GM23338 (cell line): ENCODE data around the gene FGFR3. TPM values are rescaled to one million over a fixed set of nuclear protein-coding genes. Genes with fewer than 3 reads are reported as not detected.

ENCODE experiments used
- CREB1 ChIP-seq: fragments of 250-450 bp; sonication (Bioruptor Pico); IDR thresholded peaks from 2 replicates; pipeline ENCODE4 v1.5.0; 2020; ENCODE audit warnings: low read depth, mild to moderate bottlenecking, moderate library complexity
- EZH2 ChIP-seq: fragments of 200-600 bp; sonication (generic); IDR thresholded peaks from one replicate; pipeline ENCODE4 v1.8.0; 2017; ENCODE audit warnings: antibody characterized with exemption, mild to moderate bottlenecking, low read depth; ENCODE audit not compliant: unreplicated experiment
- EZH2phosphoT487 ChIP-seq: fragments of 200-600 bp; sonication (generic); IDR thresholded peaks from one replicate; pipeline ENCODE4 v1.8.1; 2018; ENCODE audit warnings: antibody characterized with exemption; ENCODE audit not compliant: unreplicated experiment
- JUNB ChIP-seq: IDR thresholded peaks from one replicate; pipeline ENCODE4 v1.6.1; 2016; ENCODE audit warnings: antibody characterized with exemption; ENCODE audit not compliant: unreplicated experiment
- NANOG ChIP-seq: IDR thresholded peaks from 2 replicates; pipeline ENCODE4 v1.6.1; 2016; ENCODE audit warnings: antibody characterized with exemption, borderline replicate concordance
- STAT1 ChIP-seq: IDR thresholded peaks from one replicate; pipeline ENCODE4 v1.6.1; 2016; ENCODE audit warnings: antibody characterized with exemption; ENCODE audit not compliant: unreplicated experiment
- ZNF114 ChIP-seq: fragments of 250-450 bp; sonication (Bioruptor Pico); IDR thresholded peaks from 2 replicates; pipeline ENCODE4 v1.5.0; 2020; ENCODE audit warnings: mild to moderate bottlenecking, moderate library complexity
- ZNF331 ChIP-seq: fragments of 250-450 bp; sonication (Bioruptor Pico); IDR thresholded peaks from 2 replicates; pipeline ENCODE4 v1.5.0; 2020; ENCODE audit warnings: low read depth, mild to moderate bottlenecking, moderate library complexity
- polyA plus RNA-seq: library from polyadenylated mRNA; unstranded; fragments of >200 nt; fragmentation: Nextera tagmentation; extraction: Ambion mirVana; gene quantifications from 2 replicates; pipeline ENCODE4 v1.2.1, GENCODE V29; 2016
- total RNA-seq: library from RNA; depleted of rRNA; stranded (reverse); fragments of >200 nt; shearing (Covaris generic); gene quantifications from 2 replicates; pipeline ENCODE4 v1.2.3, GENCODE V29; 2014
- TF ChIP-seq, protein P1 (sequence below): fragments of 250-450 bp; sonication (Bioruptor Pico); IDR thresholded peaks from 2 replicates; pipeline ENCODE4 v1.5.0; 2020; ENCODE audit warnings: mild to moderate bottlenecking, moderate library complexity
- TF ChIP-seq, protein P2 (sequence below): IDR thresholded peaks from one replicate; pipeline ENCODE4 v1.6.1; 2018; ENCODE audit warnings: antibody characterized with exemption; ENCODE audit not compliant: unreplicated experiment
- TF ChIP-seq, protein P3 (sequence below): IDR thresholded peaks from 2 replicates; pipeline ENCODE4 v1.6.1; 2016; ENCODE audit warnings: antibody characterized with exemption

The FGFR3 gene
- total and polyA plus RNA-seq, 2 experiments from 2014 or later: 3.6 to 17.4 TPM

DNA sequence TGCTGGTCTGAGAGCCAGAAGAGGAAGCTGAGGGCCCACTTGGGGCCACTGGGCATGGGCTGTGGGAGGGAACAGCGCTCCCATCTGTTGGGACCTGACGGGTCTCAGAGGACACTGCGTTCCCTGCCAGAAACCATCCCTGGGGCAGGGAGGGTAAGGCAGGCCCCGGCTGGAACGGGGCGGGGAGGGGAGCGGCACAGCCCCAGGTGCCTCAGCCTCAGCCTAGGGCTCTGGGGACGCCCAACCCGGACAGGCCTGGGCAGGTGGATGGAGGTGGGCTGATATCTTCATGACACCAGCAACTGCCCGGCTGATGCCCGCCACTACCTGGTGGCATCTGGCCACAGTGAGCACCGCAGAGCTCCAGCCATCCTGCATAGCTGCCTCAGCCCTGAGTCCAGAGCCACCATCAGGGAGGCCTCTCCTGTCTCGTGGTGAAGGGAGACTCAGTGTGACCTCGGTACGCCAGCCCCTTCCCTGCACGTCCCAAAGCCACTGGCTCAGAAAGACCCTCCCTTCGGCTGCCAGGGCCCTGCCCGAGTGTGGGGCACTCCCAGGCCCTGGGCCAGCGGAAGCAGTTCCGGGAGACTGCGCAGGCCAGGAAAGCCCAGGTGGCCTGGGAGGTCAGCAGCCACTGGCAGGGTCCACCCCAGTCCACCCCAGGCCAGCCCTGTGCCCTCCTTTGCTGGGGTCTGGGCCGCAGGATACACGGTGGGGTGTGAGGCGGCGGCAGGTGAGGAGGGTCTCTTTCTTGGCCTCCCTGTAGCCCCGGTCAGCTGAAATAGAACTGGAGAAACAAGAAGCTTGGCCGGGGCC is 34.6 kb upstream of the FGFR3 start (continued):
- TF ChIP-seq, protein P1, sequence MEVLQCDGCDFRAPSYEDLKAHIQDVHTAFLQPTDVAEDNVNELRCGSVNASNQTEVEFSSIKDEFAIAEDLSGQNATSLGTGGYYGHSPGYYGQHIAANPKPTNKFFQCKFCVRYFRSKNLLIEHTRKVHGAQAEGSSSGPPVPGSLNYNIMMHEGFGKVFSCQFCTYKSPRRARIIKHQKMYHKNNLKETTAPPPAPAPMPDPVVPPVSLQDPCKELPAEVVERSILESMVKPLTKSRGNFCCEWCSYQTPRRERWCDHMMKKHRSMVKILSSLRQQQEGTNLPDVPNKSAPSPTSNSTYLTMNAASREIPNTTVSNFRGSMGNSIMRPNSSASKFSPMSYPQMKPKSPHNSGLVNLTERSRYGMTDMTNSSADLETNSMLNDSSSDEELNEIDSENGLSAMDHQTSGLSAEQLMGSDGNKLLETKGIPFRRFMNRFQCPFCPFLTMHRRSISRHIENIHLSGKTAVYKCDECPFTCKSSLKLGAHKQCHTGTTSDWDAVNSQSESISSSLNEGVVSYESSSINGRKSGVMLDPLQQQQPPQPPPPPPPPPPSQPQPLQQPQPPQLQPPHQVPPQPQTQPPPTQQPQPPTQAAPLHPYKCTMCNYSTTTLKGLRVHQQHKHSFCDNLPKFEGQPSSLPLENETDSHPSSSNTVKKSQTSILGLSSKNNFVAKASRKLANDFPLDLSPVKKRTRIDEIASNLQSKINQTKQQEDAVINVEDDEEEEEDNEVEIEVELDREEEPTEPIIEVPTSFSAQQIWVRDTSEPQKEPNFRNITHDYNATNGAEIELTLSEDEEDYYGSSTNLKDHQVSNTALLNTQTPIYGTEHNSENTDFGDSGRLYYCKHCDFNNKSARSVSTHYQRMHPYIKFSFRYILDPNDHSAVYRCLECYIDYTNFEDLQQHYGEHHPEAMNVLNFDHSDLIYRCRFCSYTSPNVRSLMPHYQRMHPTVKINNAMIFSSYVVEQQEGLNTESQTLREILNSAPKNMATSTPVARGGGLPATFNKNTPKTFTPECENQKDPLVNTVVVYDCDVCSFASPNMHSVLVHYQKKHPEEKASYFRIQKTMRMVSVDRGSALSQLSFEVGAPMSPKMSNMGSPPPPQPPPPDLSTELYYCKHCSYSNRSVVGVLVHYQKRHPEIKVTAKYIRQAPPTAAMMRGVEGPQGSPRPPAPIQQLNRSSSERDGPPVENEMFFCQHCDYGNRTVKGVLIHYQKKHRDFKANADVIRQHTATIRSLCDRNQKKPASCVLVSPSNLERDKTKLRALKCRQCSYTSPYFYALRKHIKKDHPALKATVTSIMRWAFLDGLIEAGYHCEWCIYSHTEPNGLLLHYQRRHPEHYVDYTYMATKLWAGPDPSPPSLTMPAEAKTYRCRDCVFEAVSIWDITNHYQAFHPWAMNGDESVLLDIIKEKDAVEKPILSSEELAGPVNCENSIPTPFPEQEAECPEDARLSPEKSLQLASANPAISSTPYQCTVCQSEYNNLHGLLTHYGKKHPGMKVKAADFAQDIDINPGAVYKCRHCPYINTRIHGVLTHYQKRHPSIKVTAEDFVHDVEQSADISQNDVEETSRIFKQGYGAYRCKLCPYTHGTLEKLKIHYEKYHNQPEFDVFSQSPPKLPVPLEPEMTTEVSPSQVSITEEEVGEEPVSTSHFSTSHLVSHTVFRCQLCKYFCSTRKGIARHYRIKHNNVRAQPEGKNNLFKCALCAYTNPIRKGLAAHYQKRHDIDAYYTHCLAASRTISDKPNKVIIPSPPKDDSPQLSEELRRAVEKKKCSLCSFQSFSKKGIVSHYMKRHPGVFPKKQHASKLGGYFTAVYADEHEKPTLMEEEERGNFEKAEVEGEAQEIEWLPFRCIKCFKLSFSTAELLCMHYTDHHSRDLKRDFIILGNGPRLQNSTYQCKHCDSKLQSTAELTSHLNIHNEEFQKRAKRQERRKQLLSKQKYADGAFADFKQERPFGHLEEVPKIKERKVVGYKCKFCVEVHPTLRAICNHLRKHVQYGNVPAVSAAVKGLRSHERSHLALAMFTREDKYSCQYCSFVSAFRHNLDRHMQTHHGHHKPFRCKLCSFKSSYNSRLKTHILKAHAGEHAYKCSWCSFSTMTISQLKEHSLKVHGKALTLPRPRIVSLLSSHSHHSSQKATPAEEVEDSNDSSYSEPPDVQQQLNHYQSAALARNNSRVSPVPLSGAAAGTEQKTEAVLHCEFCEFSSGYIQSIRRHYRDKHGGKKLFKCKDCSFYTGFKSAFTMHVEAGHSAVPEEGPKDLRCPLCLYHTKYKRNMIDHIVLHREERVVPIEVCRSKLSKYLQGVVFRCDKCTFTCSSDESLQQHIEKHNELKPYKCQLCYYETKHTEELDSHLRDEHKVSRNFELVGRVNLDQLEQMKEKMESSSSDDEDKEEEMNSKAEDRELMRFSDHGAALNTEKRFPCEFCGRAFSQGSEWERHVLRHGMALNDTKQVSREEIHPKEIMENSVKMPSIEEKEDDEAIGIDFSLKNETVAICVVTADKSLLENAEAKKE (CRISPR knock-in tag): no peak
- TF ChIP-seq STAT1 (no peak), EZH2phosphoT487 (no peak), ZNF331 (CRISPR knock-in tag) (no peak), EZH2 (no peak), CREB1 (no peak), ZNF114 (CRISPR knock-in tag) (no peak), JUNB (no peak), NANOG (no peak)
- TF ChIP-seq, protein P2, sequence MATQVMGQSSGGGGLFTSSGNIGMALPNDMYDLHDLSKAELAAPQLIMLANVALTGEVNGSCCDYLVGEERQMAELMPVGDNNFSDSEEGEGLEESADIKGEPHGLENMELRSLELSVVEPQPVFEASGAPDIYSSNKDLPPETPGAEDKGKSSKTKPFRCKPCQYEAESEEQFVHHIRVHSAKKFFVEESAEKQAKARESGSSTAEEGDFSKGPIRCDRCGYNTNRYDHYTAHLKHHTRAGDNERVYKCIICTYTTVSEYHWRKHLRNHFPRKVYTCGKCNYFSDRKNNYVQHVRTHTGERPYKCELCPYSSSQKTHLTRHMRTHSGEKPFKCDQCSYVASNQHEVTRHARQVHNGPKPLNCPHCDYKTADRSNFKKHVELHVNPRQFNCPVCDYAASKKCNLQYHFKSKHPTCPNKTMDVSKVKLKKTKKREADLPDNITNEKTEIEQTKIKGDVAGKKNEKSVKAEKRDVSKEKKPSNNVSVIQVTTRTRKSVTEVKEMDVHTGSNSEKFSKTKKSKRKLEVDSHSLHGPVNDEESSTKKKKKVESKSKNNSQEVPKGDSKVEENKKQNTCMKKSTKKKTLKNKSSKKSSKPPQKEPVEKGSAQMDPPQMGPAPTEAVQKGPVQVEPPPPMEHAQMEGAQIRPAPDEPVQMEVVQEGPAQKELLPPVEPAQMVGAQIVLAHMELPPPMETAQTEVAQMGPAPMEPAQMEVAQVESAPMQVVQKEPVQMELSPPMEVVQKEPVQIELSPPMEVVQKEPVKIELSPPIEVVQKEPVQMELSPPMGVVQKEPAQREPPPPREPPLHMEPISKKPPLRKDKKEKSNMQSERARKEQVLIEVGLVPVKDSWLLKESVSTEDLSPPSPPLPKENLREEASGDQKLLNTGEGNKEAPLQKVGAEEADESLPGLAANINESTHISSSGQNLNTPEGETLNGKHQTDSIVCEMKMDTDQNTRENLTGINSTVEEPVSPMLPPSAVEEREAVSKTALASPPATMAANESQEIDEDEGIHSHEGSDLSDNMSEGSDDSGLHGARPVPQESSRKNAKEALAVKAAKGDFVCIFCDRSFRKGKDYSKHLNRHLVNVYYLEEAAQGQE: no peak
- TF ChIP-seq, protein P3, sequence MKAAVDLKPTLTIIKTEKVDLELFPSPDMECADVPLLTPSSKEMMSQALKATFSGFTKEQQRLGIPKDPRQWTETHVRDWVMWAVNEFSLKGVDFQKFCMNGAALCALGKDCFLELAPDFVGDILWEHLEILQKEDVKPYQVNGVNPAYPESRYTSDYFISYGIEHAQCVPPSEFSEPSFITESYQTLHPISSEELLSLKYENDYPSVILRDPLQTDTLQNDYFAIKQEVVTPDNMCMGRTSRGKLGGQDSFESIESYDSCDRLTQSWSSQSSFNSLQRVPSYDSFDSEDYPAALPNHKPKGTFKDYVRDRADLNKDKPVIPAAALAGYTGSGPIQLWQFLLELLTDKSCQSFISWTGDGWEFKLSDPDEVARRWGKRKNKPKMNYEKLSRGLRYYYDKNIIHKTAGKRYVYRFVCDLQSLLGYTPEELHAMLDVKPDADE: no peak
